PC-3 (cell line): ENCODE data around the gene C17orf114. TPM values are rescaled to one million over a fixed set of nuclear protein-coding genes. Genes with fewer than 3 reads are reported as not detected.

Source experiments
- ATAC-seq: fragments of 200-7000 bp; cut with Tn5 transposase; 2 replicates; pipeline ENCODE4 v1.9.1; 2020; ENCODE audit warnings: mild to moderate bottlenecking, moderate library complexity
- BruUV-seq: library from RNA; stranded (reverse); fragments of 400-500 nt; replicated peaks from 2 replicates; lab custom pipeline; 2021; lab: Mats Ljungman, UMichigan
- CTCF ChIA-PET: fragments of 300-600 bp; sonication (Branson Sonifier 250); formaldehyde crosslinking; loops from one replicate; lab custom pipeline; 2022; ENCODE audit warnings: antibody characterized with exemption; lab: Charles Lee
- POLR2A ChIA-PET: fragments of 300-600 bp; sonication (Branson Sonifier 250); formaldehyde crosslinking; loops from one replicate; lab custom pipeline; 2022; ENCODE audit warnings: antibody characterized with exemption; ENCODE audit not compliant: unreplicated experiment; lab: Charles Lee
- DNase-seq: peaks from one replicate; pipeline ENCODE4 v3.0.0-alpha.2; 2015
- H2AFZ ChIP-seq: fragments of 300-600 bp; sonication (generic); 2 replicates; pipeline ENCODE4 v1.6.0; 2016; ENCODE audit warnings: antibody characterized with exemption, low read length
- H3F3A ChIP-seq: fragments of 300-600 bp; sonication (generic); one replicate; pipeline ENCODE4 v1.6.0; 2017; ENCODE audit warnings: antibody characterized with exemption, low read length, control low read depth, mild to moderate bottlenecking; ENCODE audit not compliant: unreplicated experiment
- H3K27ac ChIP-seq: fragments of 300-600 bp; sonication (generic); 2 replicates; pipeline ENCODE4 v1.5.1; 2016; ENCODE audit warnings: mild to moderate bottlenecking, low read length
- H3K27me3 ChIP-seq: fragments of 300-600 bp; sonication (generic); 2 replicates; pipeline ENCODE4 v1.6.1; 2016; ENCODE audit warnings: low read length, mixed read lengths
- H3K36me3 ChIP-seq: fragments of 300-600 bp; sonication (generic); 2 replicates; pipeline ENCODE4 v1.6.1; 2016; ENCODE audit warnings: low read depth, mixed run types, low read length, mixed read lengths
- H3K4me1 ChIP-seq: fragments of 300-600 bp; sonication (generic); 2 replicates; pipeline ENCODE4 v1.5.1; 2016; ENCODE audit warnings: low read length; ENCODE audit not compliant: insufficient read depth
- H3K4me2 ChIP-seq: fragments of 300-600 bp; sonication (generic); 2 replicates; pipeline ENCODE4 v1.6.0; 2016; ENCODE audit warnings: low read length
- H3K4me3 ChIP-seq: fragments of 300-600 bp; sonication (generic); 2 replicates; pipeline ENCODE4 v1.5.1; 2016; ENCODE audit warnings: mild to moderate bottlenecking, low read length, mixed read lengths
- H3K79me2 ChIP-seq: fragments of 300-600 bp; sonication (generic); 2 replicates; pipeline ENCODE4 v1.6.1; 2017; ENCODE audit warnings: low read length, mixed read lengths
- H3K9ac ChIP-seq: fragments of 300-600 bp; sonication (generic); 2 replicates; pipeline ENCODE4 v1.6.0; 2016; ENCODE audit warnings: mild to moderate bottlenecking, low read length
- H3K9me2 ChIP-seq: fragments of 300-600 bp; sonication (generic); replicated peaks from 2 replicates; pipeline ENCODE4 v1.6.1; 2016; ENCODE audit warnings: mixed run types, low read length, mixed read lengths
- H3K9me3 ChIP-seq: fragments of 300-600 bp; sonication (generic); 2 replicates; pipeline ENCODE4 v1.6.1; 2016; ENCODE audit warnings: low read length, mixed read lengths
- H4K20me1 ChIP-seq: fragments of 300-600 bp; sonication (generic); 2 replicates; pipeline ENCODE4 v1.6.1; 2016; ENCODE audit warnings: low read length, mixed read lengths
- CTCF ChIP-seq: fragments of 300-600 bp; sonication (generic); conservative IDR thresholded peaks from 2 replicates; pipeline ENCODE4 v1.5.1; 2017; ENCODE audit warnings: antibody characterized with exemption, low read depth, mild to moderate bottlenecking, low read length
- EZH2 ChIP-seq: fragments of 300-600 bp; sonication (generic); IDR thresholded peaks from one replicate; pipeline ENCODE4 v1.6.1; 2017; ENCODE audit warnings: antibody characterized with exemption, mild to moderate bottlenecking, low read length; ENCODE audit not compliant: unreplicated experiment
- intact Hi-C: fragments of 100-400 bp; cut with micrococcal nuclease; formaldehyde crosslinking; loops from 2 replicates; pipeline ENCODE4 v1.9.0; 2023
- total RNA-seq: library from RNA; depleted of rRNA; stranded (reverse); fragments of >200 nt; gene quantifications from 2 replicates; pipeline ENCODE4 v1.2.3, GENCODE V29; 2014; rRNA removed

C17orf114 gene

GRCh38 chr17:4751932-4752331, 50.2 kb downstream of the C17orf114 start:
- POLR2A ChIA-PET: no interaction called here
- Histone ChIP-seq H3K27ac (no peak overlapping the region), H3K9me2 (no peaks in the 10 kb centered on the region), H3K4me3 (no peak overlapping the region), H3K4me1 (no peaks in the 10 kb centered on the region), H3K79me2 (no peaks in the 10 kb centered on the region), H3K9me3 (no peaks in the 10 kb centered on the region), H4K20me1 (no peaks in the 10 kb centered on the region), H2AFZ (no peak overlapping the region), H3K9ac (no peak overlapping the region), H3K4me2 (no peak overlapping the region), H3K36me3 (no peaks in the 10 kb centered on the region), H3F3A (no peaks in the 10 kb centered on the region), H3K27me3 (no peaks in the 10 kb centered on the region)
- CTCF ChIA-PET: no interaction called here
- intact Hi-C loops: no loop called here
- DNase-seq (no peak), ATAC-seq (no peak)
- no TSS peak for BruUV-seq
- TF ChIP-seq EZH2 (no peak), CTCF (no peak)

Other genes starting within 250 kb of the C17orf114 start
- gene MYBBP1A, start 246.9 kb downstream of the C17orf114 start, total RNA-seq: 155 and 171 TPM in 2 replicates
- gene GGT6, start 241.8 kb downstream of the C17orf114 start, total RNA-seq: not detected in 2 replicates
- not detected in 2 replicates for gene SMTNL2, start 217.8 kb downstream of the C17orf114 start, total RNA-seq
- gene ALOX15, start 160.7 kb downstream of the C17orf114 start, total RNA-seq: 0.81 TPM in 1 of 2 replicates, not detected in the other
- gene PELP1, start 98.2 kb downstream of the C17orf114 start, total RNA-seq: 35.1 and 37.6 TPM in 2 replicates
- gene ARRB2, start 91.7 kb downstream of the C17orf114 start, total RNA-seq: 22.2 and 28.1 TPM in 2 replicates
- gene MED11, start 70.9 kb downstream of the C17orf114 start, total RNA-seq: 25.4 and 28.9 TPM in 2 replicates
- gene ZMYND15, start 62.5 kb downstream of the C17orf114 start, total RNA-seq: 0.51 and 0.58 TPM in 2 replicates
- 22.1 and 38.7 TPM in 2 replicates for gene CXCL16, start 62.4 kb downstream of the C17orf114 start, total RNA-seq
- gene TM4SF5, start 30.4 kb downstream of the C17orf114 start, total RNA-seq: not detected in 2 replicates
- gene VMO1, start 16.0 kb downstream of the C17orf114 start, total RNA-seq: 1.2 and 3.1 TPM in 2 replicates
- 0.98 TPM in 1 of 2 replicates, not detected in the other for gene GLTPD2, start 13.4 kb downstream of the C17orf114 start, total RNA-seq
- gene PSMB6, start 6.2 kb downstream of the C17orf114 start, total RNA-seq: 281 and 405 TPM in 2 replicates
- gene PLD2, start 4.8 kb upstream of the C17orf114 start, total RNA-seq: 24.3 and 27.3 TPM in 2 replicates
- gene MINK1, start 31.0 kb upstream of the C17orf114 start, total RNA-seq: 44.5 and 64.8 TPM in 2 replicates
- 0.35 and 0.36 TPM in 2 replicates for gene C17orf107, start 97.2 kb upstream of the C17orf114 start, total RNA-seq
- 0.11 TPM in 1 of 2 replicates, not detected in the other for gene CHRNE, start 100.8 kb upstream of the C17orf114 start, total RNA-seq
- gene GP1BA, start 129.9 kb upstream of the C17orf114 start, total RNA-seq: not detected in 2 replicates
- gene SLC25A11, start 137.7 kb upstream of the C17orf114 start, total RNA-seq: 64.3 and 72.1 TPM in 2 replicates
- 37.8 and 43.1 TPM in 2 replicates for gene RNF167, start 137.9 kb upstream of the C17orf114 start, total RNA-seq
- gene PFN1, start 146.2 kb upstream of the C17orf114 start, total RNA-seq: 1,914 and 2,339 TPM in 2 replicates
- gene ENO3, start 148.8 kb upstream of the C17orf114 start, total RNA-seq: 2.4 and 7.5 TPM in 2 replicates
- 44.1 and 48.4 TPM in 2 replicates for gene SPAG7, start 165.5 kb upstream of the C17orf114 start, total RNA-seq
- 6.2 and 27.2 TPM in 2 replicates for gene CAMTA2, start 185.3 kb upstream of the C17orf114 start, total RNA-seq
- not detected in 2 replicates for gene INCA1, start 195.2 kb upstream of the C17orf114 start, total RNA-seq
- 60.9 and 67.9 TPM in 2 replicates for gene KIF1C, start 195.6 kb upstream of the C17orf114 start, total RNA-seq
- not detected in 2 replicates for gene SLC52A1, start 233.1 kb upstream of the C17orf114 start, total RNA-seq